K562 (cell line): ENCODE measurements around the gene KHSRP. TPM values are rescaled to one million over a fixed set of nuclear protein-coding genes. Genes with fewer than 3 reads are reported as not detected.

ENCODE experiments used
- ARID1B ChIP-seq: fragments of 450-650 bp; IDR thresholded peaks from 2 replicates; pipeline ENCODE4 v1.6.1; 2016; ENCODE audit warnings: antibody characterized with exemption, mild to moderate bottlenecking, inconsistent platforms
- CREBBP ChIP-seq: IDR thresholded peaks from one replicate; pipeline ENCODE4 v1.6.1; 2012; ENCODE audit warnings: low read depth, mild to moderate bottlenecking, control low read depth, inconsistent platforms, low read length
- GATA2 ChIP-seq: sonication (generic); formaldehyde crosslinking; IDR thresholded peaks from 2 replicates; pipeline ENCODE4 v1.4.0; 2020; ENCODE audit warnings: mild to moderate bottlenecking, missing genetic modification reagents
- GTF3C2 ChIP-seq: IDR thresholded peaks from 3 replicates; pipeline ENCODE4 v1.6.1; 2011; ENCODE audit warnings: borderline replicate concordance, mild to moderate bottlenecking, moderate library complexity; ENCODE audit not compliant: insufficient read length; ENCODE audit errors: extremely low read depth
- KAT2B ChIP-seq: IDR thresholded peaks from one replicate; pipeline ENCODE4 v1.6.1; 2012; ENCODE audit warnings: low read depth, mild to moderate bottlenecking, control low read depth, inconsistent platforms, low read length, moderate library complexity
- NCOA2 ChIP-seq, 2 experiments: fragments of 450-650 bp; IDR thresholded peaks; 2 replicates each; pipeline ENCODE4 v1.6.1; 2018; ENCODE audit warnings: mild to moderate bottlenecking in 2 of 2, moderate library complexity in 1 of 2; ENCODE audit not compliant: partially characterized antibody in 2 of 2
- PRPF4 ChIP-seq: fragments of 200-400 bp; formaldehyde crosslinking; IDR thresholded peaks from one replicate; pipeline ENCODE4 v1.6.1; 2017; ENCODE audit warnings: low read length, low read depth, mild to moderate bottlenecking; ENCODE audit not compliant: insufficient read depth, poor library complexity, severe bottlenecking
- RAD51 ChIP-seq: fragments of 450-650 bp; IDR thresholded peaks from 2 replicates; pipeline ENCODE4 v1.7.1; 2016; ENCODE audit warnings: low read depth, mild to moderate bottlenecking, borderline replicate concordance
- RBBP5 ChIP-seq: fragments of 200-600 bp; sonication (generic); IDR thresholded peaks from 2 replicates; pipeline ENCODE4 v1.6.1; 2012; ENCODE audit warnings: borderline replicate concordance, mild to moderate bottlenecking, low read length, control low read depth, inconsistent platforms; ENCODE audit not compliant: insufficient read depth, poor library complexity, severe bottlenecking
- TAF1 ChIP-seq: IDR thresholded peaks from 2 replicates; pipeline ENCODE4 v1.6.1; 2011; ENCODE audit warnings: mild to moderate bottlenecking, low read length, moderate library complexity; ENCODE audit not compliant: insufficient read depth, control insufficient read depth, severe bottlenecking; ENCODE audit errors: extremely low read depth
- USF1 ChIP-seq: sonication (generic); formaldehyde crosslinking; IDR thresholded peaks from 2 replicates; pipeline ENCODE4 v1.9.0; 2022; ENCODE audit warnings: mild to moderate bottlenecking, missing genetic modification reagents
- ZBTB8A ChIP-seq: fragments of 450-650 bp; IDR thresholded peaks from 2 replicates; pipeline ENCODE4 v1.6.1; 2018; ENCODE audit warnings: mild to moderate bottlenecking, moderate library complexity; ENCODE audit not compliant: partially characterized antibody
- ZNF23 ChIP-seq: fragments of 250-450 bp; sonication (Bioruptor Pico); IDR thresholded peaks from 2 replicates; pipeline ENCODE4 v1.4.0; 2020; ENCODE audit warnings: mild to moderate bottlenecking
- ZNF407 ChIP-seq: fragments of 450-650 bp; IDR thresholded peaks from 2 replicates; pipeline ENCODE4 v1.6.1; 2016; ENCODE audit warnings: low read depth
- ZNF586 ChIP-seq: fragments of 450-650 bp; formaldehyde crosslinking; conservative IDR thresholded peaks from 2 replicates; pipeline ENCODE4 v1.4.0; 2020; ENCODE audit warnings: mild to moderate bottlenecking, moderate library complexity
- polyA plus RNA-seq, 8 experiments: library from polyadenylated mRNA; depleted of rRNA in 4 of 8; stranded (reverse) in 5 of 8; unstranded in 3 of 8; fragments of >200 nt; fragmentation: Nextera tagmentation in 2 of 8; fragmentation: Illumina TruSeq in 1 of 8; extraction: Ambion mirVana in 2 of 8; extraction: Trizol in 1 of 8; gene quantifications; 2 replicates each; pipeline versions ENCODE4 v1.2.1 to v1.2.3, GENCODE V29; 2011 to 2014; ENCODE audit warnings: inconsistent platforms in 1 of 8, missing spikeins in 1 of 8
- total RNA-seq, 7 experiments: library from RNA; depleted of rRNA in 6 of 7; stranded (reverse); fragments of >200 nt in 6 of 7; fragmentation: Illumina TruSeq in 2 of 7; extraction: Trizol in 2 of 7; gene quantifications; 2 replicates each; pipeline versions ENCODE4 v1.2.1 to v1.2.3, GENCODE V29; 2011 to 2021; ENCODE audit warnings: low replicate concordance in 1 of 7

KHSRP gene
- total and polyA plus RNA-seq, 9 of the 15 experiments (the other 6 are each of a cell fraction or from before 2014, with no cell fraction given), result 4.2 to 564 (median 139) TPM

DNA sequence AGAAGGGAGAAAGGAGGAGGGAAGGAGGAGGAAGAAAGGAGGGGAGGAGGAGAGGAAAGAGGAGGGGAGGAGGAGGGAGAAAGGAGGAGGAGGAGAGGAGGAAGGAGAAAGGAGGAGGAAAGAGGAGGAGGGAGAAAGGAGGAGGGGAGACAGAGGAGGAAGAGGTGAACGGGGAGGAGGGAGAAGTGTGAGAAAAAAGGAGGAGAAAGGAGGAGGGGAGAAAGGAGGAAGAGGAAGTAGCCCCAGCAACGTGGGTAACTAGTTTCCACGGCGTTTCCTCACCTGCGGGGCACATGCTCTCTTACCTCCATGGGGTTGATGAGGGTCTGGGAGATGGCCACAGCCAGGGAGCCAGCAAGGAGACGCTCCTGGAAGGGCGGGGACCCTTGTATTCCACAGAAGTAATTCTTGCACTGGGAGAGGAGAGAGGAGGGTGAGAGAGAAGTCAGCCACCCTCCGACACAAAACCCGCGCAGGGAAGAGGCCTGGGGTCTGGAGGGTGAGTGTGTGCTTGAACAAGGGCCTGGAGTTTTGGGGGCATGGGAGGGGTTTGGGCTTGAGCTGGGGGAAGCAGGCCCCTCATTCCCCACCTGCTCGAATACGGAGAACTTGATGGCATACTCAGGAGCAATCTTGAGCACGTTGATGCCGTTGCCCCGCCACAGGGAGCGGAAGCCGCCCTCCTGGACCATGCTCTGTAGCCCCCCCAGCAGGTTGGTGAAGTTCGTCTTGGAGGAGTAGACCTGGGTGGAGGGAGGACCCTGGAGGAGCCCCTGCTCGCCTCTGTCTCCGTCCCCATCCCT lies 5.0 kb upstream of the KHSRP start (continued):
- no peak for TF ChIP-seq PRPF4
- no peak for TF ChIP-seq NCOA2 (IDR thresholded peaks at IDR 0.05; ENCODE audit: partially characterized antibody in 2 of 2)
- no peak for TF ChIP-seq RAD51
- TF ChIP-seq ARID1B, result peak; percentile 43
- TF ChIP-seq TAF1, result no peak
- no peak for TF ChIP-seq USF1 (CRISPR knock-in tag)
- no peak for TF ChIP-seq ZBTB8A
- no peak for TF ChIP-seq KAT2B
- no peak for TF ChIP-seq GTF3C2
- no peak for TF ChIP-seq ZNF407
- no peak for TF ChIP-seq GATA2 (CRISPR knock-in tag)
- no peak for TF ChIP-seq ZNF586 (CRISPR knock-in tag)
- no peak for TF ChIP-seq ZNF23 (CRISPR knock-in tag)
- TF ChIP-seq CREBBP, result no peak
- TF ChIP-seq RBBP5, result peak; percentile 35
